ENCODE data around the gene CCDC7. TPM values are rescaled to one million over a fixed set of nuclear protein-coding genes. Genes with fewer than 3 reads are reported as not detected.
"Not testable (repeated sequence)": the region's sequence is repeated elsewhere in the genome, so short reads cannot be mapped to it uniquely, and the experiment has no call there.

The CCDC7 gene
- polyA plus RNA-seq, 1 donor: 2.5 TPM

DNA sequence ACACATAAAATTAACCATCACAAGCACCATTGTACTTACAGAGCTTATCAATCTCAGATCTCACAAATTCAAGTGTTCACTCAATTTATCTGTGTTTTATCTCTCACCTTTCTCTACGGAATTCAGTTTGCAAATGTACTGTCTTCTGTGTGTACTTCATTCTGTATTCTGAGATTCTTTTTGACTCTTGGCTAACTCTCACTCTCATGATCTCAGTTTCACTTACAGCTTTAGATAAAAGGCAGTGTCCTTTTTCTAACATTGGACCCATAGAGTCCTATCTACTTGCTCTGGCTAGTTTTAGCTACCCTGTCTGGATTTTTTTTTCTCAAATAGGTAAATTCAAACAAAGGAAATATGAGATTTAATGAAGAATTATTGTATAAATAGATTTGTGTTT is 176.0 kb downstream of the CCDC7 start:
- Histone ChIP-seq H3K4me3 (ENCODE audit: low read length) (no peak overlapping the region), H3K9me3 (ENCODE audit: control insufficient read depth, low read depth, low read length) (peaks cover 3% of the 10 kb centered on the region), H3K27ac (ENCODE audit: low read length) (no peak overlapping the region), H3K27me3 (ENCODE audit: control insufficient read depth, insufficient read depth, low read length) (no peaks in the 10 kb centered on the region), H3K36me3 (ENCODE audit: control insufficient read depth, insufficient read depth, low read length) (no peaks in the 10 kb centered on the region), H3K4me1 (ENCODE audit: control insufficient read depth, insufficient read depth, low read length) (no peaks in the 10 kb centered on the region)
- WGBS (ENCODE audit: insufficient coverage, low lambda C conversion rate): no CpG with 5 or more reads among the region's 1 CpG
- DNase-seq: no peak

DNA sequence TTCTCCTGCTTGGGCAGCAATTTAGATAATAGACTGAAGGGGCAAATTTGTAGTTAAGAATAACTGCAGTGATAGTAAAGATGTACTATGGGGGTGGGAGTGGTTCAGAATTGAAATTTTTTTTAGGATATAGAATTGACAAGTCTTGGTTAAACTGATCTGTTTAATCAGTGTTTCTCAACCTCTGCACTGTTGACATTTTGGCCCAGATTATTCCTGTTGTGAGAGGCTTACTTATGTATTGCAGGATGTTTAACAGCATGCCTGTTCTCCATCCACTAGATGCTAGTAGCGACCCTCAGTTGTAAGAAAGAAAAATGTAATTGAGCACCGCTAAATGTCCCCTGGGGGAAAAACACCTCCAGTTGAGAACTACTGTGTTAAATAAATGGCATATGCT is 176.5 kb downstream of the CCDC7 start:
- Histone ChIP-seq H3K27ac (ENCODE audit: low read length) (no peak overlapping the region), H3K4me3 (ENCODE audit: low read length) (no peak overlapping the region), H3K27me3 (ENCODE audit: control insufficient read depth, insufficient read depth, low read length) (no peaks in the 10 kb centered on the region), H3K9me3 (ENCODE audit: control insufficient read depth, low read depth, low read length) (peaks cover 3% of the 10 kb centered on the region), H3K4me1 (ENCODE audit: control insufficient read depth, insufficient read depth, low read length) (no peaks in the 10 kb centered on the region), H3K36me3 (ENCODE audit: control insufficient read depth, insufficient read depth, low read length) (no peaks in the 10 kb centered on the region)
- 63% methylated on average over 2 of the region's 2 CpGs for WGBS (ENCODE audit: insufficient coverage, low lambda C conversion rate)
- no peak for DNase-seq

- DNase-seq: no peak
These were observed 181.2 kb downstream of the CCDC7 start for GRCh38 chr10:32627183-32627582.

DNA sequence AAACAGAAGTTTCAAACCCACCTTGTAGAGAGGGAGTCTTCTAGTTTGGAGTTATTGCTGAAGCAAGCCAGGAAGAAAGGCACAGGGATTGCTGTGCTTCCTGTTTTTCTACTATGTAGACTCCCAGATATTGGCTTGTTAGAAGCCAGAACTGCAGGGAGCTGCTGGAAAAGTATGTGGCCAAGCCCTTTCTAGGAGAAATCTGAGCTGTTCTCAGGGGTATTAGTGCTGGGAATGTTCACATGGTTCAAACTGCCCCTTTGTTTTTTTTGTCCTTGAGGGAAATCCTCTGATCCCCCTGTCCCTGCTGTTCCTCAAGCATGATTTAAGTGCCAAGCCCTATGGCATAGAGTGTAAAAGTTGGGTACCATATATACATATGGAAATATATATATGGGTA is 184.0 kb downstream of the CCDC7 start:
- Histone ChIP-seq H3K9me3 (ENCODE audit: control insufficient read depth, low read depth, low read length) (peaks cover 3% of the 10 kb centered on the region), H3K27ac (ENCODE audit: low read length) (no peak overlapping the region), H3K27me3 (ENCODE audit: control insufficient read depth, insufficient read depth, low read length) (no peaks in the 10 kb centered on the region), H3K4me3 (ENCODE audit: low read length) (no peak overlapping the region), H3K4me1 (ENCODE audit: control insufficient read depth, insufficient read depth, low read length) (no peaks in the 10 kb centered on the region), H3K36me3 (ENCODE audit: control insufficient read depth, insufficient read depth, low read length) (no peaks in the 10 kb centered on the region)
- no peak for DNase-seq

More at GRCh38 chr10:32627183-32627582, 181.2 kb downstream of the CCDC7 start:
- Histone ChIP-seq H3K9me3 (ENCODE audit: control insufficient read depth, low read depth, low read length) (peaks cover 3% of the 10 kb centered on the region), H3K4me1 (ENCODE audit: control insufficient read depth, insufficient read depth, low read length) (no peaks in the 10 kb centered on the region), H3K36me3 (ENCODE audit: control insufficient read depth, insufficient read depth, low read length) (no peaks in the 10 kb centered on the region), H3K27me3 (ENCODE audit: control insufficient read depth, insufficient read depth, low read length) (no peaks in the 10 kb centered on the region), H3K27ac (ENCODE audit: low read length) (no peak overlapping the region), H3K4me3 (ENCODE audit: low read length) (no peak overlapping the region)
- WGBS (ENCODE audit: insufficient coverage, low lambda C conversion rate): 100% methylated on average over 1 of the region's 1 CpG

GRCh38 chr10:32646535-32646934 is 200.6 kb downstream of the CCDC7 start:
- peaks cover 11% of the 10 kb centered on the region for H3K9me3 ChIP-seq (ENCODE audit: control insufficient read depth, low read depth, low read length)
- DNase-seq: no peak
- no CpG with 5 or more reads among the region's 1 CpG for WGBS (ENCODE audit: insufficient coverage, low lambda C conversion rate)
- no peaks in the 10 kb centered on the region for H3K4me1 ChIP-seq (ENCODE audit: control insufficient read depth, insufficient read depth, low read length)
- no peak overlapping the region for H3K4me3 ChIP-seq (ENCODE audit: low read length)
- no peak overlapping the region for H3K27ac ChIP-seq (ENCODE audit: low read length)
- H3K27me3 ChIP-seq (ENCODE audit: control insufficient read depth, insufficient read depth, low read length): no peaks in the 10 kb centered on the region
- H3K36me3 ChIP-seq (ENCODE audit: control insufficient read depth, insufficient read depth, low read length): no peaks in the 10 kb centered on the region

DNA sequence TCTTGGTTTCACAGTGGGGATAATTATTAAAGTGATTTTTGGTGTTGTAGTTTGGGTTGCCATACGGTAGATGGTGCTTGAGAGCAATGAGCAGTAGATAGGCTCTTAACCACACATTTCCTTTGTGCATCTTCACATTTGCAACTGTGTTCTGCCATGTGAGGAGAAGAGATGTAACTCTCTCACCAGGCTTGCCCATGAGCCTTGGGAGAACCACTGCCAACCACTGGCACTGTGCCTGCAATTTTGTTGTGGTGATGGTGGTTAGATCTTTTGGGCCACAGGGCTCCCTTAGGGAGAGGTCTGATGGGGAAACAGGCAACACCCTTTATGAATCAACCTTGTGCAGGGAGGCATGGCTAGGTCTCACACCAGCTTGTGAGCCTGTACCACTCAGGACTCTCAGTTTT is 204.3 kb downstream of the CCDC7 start:
- H3K9me3 ChIP-seq (ENCODE audit: control insufficient read depth, low read depth, low read length): peaks cover 11% of the 10 kb centered on the region
- H3K4me1 ChIP-seq (ENCODE audit: control insufficient read depth, insufficient read depth, low read length): no peaks in the 10 kb centered on the region
- H3K27me3 ChIP-seq (ENCODE audit: control insufficient read depth, insufficient read depth, low read length): no peaks in the 10 kb centered on the region
- no peaks in the 10 kb centered on the region for H3K36me3 ChIP-seq (ENCODE audit: control insufficient read depth, insufficient read depth, low read length)
- no peak overlapping the region for H3K4me3 ChIP-seq (ENCODE audit: low read length)
- no peak for DNase-seq
- H3K27ac ChIP-seq (ENCODE audit: low read length): no peak overlapping the region
- 80% methylated on average over 1 of the region's 1 CpG for WGBS (ENCODE audit: insufficient coverage, low lambda C conversion rate)

GRCh38 chr10:32657430-32657829 is 211.5 kb downstream of the CCDC7 start:
- H3K27ac ChIP-seq (ENCODE audit: low read length); H3K9me3 ChIP-seq (ENCODE audit: control insufficient read depth, low read depth, low read length); H3K4me3 ChIP-seq (ENCODE audit: low read length); H3K36me3 ChIP-seq (ENCODE audit: control insufficient read depth, insufficient read depth, low read length); H3K4me1 ChIP-seq (ENCODE audit: control insufficient read depth, insufficient read depth, low read length); H3K27me3 ChIP-seq (ENCODE audit: control insufficient read depth, insufficient read depth, low read length); DNase-seq: not testable (repeated sequence)
- 0% methylated on average over 1 of the region's 1 CpG for WGBS (ENCODE audit: insufficient coverage, low lambda C conversion rate)

- WGBS (ENCODE audit: insufficient coverage, low lambda C conversion rate): no CpG with 5 or more reads among the region's 2 CpGs
- no peak overlapping the region for H3K4me3 ChIP-seq (ENCODE audit: low read length)
- no peaks in the 10 kb centered on the region for H3K4me1 ChIP-seq (ENCODE audit: control insufficient read depth, insufficient read depth, low read length)
These were observed 215.4 kb downstream of the CCDC7 start for GRCh38 chr10:32661346-32661745.

DNA sequence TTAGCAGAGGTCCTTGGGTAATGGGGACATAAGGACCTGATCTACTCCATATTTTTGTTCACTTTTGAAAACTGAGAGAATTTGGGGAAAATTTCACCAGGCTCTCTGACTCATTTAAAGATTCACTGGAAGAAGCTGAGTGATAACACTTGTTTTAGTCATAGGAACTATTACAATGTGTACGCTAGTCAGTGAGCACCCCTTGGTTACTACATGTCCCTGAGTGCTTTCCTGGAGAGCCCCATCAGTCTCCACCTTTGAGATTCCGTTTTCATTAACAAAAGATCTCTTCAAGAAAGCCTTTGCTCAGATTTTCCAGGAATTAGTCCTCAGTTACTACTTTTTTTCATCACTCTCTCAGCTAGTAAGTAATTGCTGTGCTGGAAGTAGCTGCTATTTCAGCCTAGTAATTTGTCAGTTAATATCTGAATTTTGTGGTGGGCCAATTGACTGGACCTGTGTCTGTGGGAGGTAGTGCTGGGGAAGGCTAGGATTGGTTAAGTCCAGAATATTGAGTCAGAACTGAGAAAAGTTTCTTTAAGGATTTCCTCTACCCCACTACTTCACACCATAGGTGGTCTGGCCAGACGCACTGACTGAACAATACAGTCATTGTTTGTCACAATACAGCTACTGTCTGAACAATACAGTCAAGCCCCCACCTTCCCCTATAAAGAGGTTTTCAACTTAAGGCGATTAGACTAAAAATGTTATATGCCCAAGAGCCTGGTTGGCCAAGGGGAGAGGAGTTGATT is 235.0 kb downstream of the CCDC7 start:
- DNase-seq: no peak
- H3K36me3 ChIP-seq (ENCODE audit: control insufficient read depth, insufficient read depth, low read length): no peaks in the 10 kb centered on the region
- H3K27me3 ChIP-seq (ENCODE audit: control insufficient read depth, insufficient read depth, low read length): no peaks in the 10 kb centered on the region
- no peak overlapping the region for H3K27ac ChIP-seq (ENCODE audit: low read length)
- no peaks in the 10 kb centered on the region for H3K4me1 ChIP-seq (ENCODE audit: control insufficient read depth, insufficient read depth, low read length)
- 60% methylated on average over 2 of the region's 4 CpGs for WGBS (ENCODE audit: insufficient coverage, low lambda C conversion rate)
- no peaks in the 10 kb centered on the region for H3K9me3 ChIP-seq (ENCODE audit: control insufficient read depth, low read depth, low read length)
- H3K4me3 ChIP-seq (ENCODE audit: low read length): no peak overlapping the region

More at GRCh38 chr10:32661346-32661745, 215.4 kb downstream of the CCDC7 start:
- H3K9me3 ChIP-seq (ENCODE audit: control insufficient read depth, low read depth, low read length): no peaks in the 10 kb centered on the region
- H3K36me3 ChIP-seq (ENCODE audit: control insufficient read depth, insufficient read depth, low read length): no peaks in the 10 kb centered on the region
- H3K27me3 ChIP-seq (ENCODE audit: control insufficient read depth, insufficient read depth, low read length): no peaks in the 10 kb centered on the region
- H3K27ac ChIP-seq (ENCODE audit: low read length): no peak overlapping the region
- no peak for DNase-seq

DNA sequence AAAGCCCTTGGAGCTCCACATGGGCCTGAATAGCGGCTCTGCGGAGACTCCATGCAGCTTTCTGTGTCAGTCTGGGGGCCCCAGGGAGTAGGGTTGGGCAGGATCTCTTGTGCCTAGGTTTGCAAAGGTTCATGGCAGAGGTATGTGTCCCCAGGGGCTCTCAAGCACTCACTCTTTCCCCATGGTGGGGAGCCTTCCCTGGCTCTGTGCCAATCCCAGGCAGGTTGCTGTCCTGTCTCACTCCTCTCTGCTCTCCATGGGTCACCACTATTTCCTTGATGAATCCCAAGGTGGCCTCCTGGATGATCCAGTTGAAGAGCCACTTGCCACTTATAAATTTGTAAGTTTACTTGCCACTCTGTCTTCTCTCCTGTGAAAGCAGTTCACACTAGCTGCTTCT is 238.4 kb downstream of the CCDC7 start:
- Histone ChIP-seq H3K4me3 (ENCODE audit: low read length) (no peak overlapping the region), H3K27ac (ENCODE audit: low read length) (no peak overlapping the region), H3K9me3 (ENCODE audit: control insufficient read depth, low read depth, low read length) (no peaks in the 10 kb centered on the region), H3K36me3 (ENCODE audit: control insufficient read depth, insufficient read depth, low read length) (no peaks in the 10 kb centered on the region), H3K4me1 (ENCODE audit: control insufficient read depth, insufficient read depth, low read length) (no peaks in the 10 kb centered on the region), H3K27me3 (ENCODE audit: control insufficient read depth, insufficient read depth, low read length) (no peaks in the 10 kb centered on the region)
- no CpG with 5 or more reads among the region's 2 CpGs for WGBS (ENCODE audit: insufficient coverage, low lambda C conversion rate)
- no peak for DNase-seq

GRCh38 chr10:32687116-32687515 is 241.2 kb downstream of the CCDC7 start:
- Histone ChIP-seq H3K4me1 (ENCODE audit: control insufficient read depth, insufficient read depth, low read length) (no peaks in the 10 kb centered on the region), H3K36me3 (ENCODE audit: control insufficient read depth, insufficient read depth, low read length) (no peaks in the 10 kb centered on the region), H3K27ac (ENCODE audit: low read length) (no peak overlapping the region), H3K4me3 (ENCODE audit: low read length) (no peak overlapping the region), H3K27me3 (ENCODE audit: control insufficient read depth, insufficient read depth, low read length) (no peaks in the 10 kb centered on the region), H3K9me3 (ENCODE audit: control insufficient read depth, low read depth, low read length) (no peaks in the 10 kb centered on the region)
- no peak for DNase-seq
